Activated CD8-positive, alpha-beta memory T cell treated with anti-CD3 and anti-CD28 coated beads, Interleukin-2, amount 50 U/mL, for 1 hour (primary cell): ENCODE measurements around the gene CLN6.
A peak's percentile ranks its signal among the peaks of the same experiment; 100 is the strongest.

Experiments used
- DNase-seq: peaks from one replicate; pipeline ENCODE4 v3.0.0-alpha.2; 2020; ENCODE audit errors: extremely low read depth

Gene CLN6

GRCh38 chr15:68229386-68230156 is at the start of gene CLN6:
Gene CLN6 (minus strand): TSS chr15:68229728. CDS start chr15:68229584, 144 bp downstream.
- peak; percentile 32 for DNase-seq

DNA sequence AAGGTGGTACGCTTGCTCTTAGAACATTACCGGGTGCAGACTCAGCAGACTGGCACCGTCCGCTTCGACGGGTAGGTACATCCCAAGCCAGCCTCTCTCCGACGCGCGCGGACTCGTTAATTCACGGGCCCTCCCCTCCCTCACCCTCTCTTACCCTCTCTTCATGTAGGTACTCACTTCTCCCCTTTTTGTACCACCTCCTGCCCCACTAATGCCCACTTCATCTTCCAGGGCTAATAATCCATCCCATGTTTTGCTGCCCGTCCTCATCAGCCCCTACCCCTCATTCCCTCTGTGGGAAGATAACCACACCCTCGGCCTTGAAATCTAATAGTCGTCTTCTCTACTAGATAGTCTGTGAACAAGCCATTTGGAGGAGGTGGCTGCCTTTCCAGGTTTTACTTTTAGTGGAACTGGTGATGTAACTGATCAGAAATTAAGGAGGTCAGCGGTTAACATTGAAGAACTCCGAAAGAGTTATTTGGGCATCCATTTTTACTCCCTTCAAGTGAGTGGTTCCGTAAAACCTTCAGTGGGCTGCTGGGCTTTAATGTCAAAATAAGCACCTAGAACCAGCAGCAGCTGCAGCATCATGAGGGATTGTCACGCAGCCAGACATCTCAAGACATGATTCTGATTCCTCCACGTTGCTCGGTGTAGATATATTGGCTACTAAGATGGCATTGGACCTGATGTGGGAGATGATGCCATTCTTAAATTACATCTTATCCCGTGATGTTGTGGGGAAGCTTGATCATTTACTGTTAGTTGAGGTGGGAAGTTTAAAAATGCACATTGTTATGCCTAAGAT is 49.3 kb upstream of the CLN6 start:
- no peak for DNase-seq

DNA sequence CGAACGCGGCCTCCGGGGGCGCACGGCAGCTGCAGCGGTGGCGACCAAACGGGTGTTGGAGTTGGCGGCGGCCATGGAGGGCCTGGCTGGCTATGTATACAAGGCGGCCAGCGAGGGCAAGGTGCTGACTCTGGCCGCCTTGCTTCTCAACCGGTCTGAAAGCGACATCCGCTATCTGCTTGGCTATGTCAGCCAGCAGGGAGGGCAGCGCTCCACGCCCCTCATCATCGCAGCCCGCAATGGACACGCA is 48.7 kb upstream of the CLN6 start:
- DNase-seq: no peak

GRCh38 chr15:68277603-68278344 is 48.2 kb upstream of the CLN6 start, which contains the start of gene FEM1B:
Gene FEM1B (plus strand): TSS chr15:68277745. CDS start chr15:68278418, 673 bp downstream.
- peak; percentile 73 for DNase-seq

DNA sequence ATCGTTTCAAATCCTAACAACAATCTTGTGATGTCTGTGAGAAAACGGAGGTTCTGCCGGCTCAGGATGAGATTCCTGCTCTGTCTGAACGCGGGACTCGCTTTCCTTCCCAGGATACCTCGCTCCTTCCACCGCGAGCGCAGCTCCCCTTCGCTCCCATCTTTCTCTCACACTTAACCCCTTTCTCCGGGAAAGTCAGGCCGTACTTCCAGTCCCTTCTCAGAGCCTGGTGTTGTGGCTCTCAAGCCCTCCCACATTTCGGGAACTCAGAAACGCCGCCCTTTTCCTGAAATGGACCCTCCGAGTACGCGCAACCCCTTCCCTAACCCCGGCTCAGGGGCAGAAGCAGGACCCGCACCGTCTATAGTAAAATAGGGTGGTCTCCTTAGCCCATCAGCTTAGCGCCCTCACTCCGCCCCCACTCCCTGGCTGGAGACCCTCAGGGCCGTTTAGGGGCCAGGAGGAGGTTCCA is 47.6 kb upstream of the CLN6 start:
- no peak for DNase-seq

- no peak for DNase-seq
These were observed 47.1 kb upstream of the CLN6 start for GRCh38 chr15:68276668-68277067.

- no peak for DNase-seq
These were observed 45.7 kb upstream of the CLN6 start for GRCh38 chr15:68275165-68275746.

DNA sequence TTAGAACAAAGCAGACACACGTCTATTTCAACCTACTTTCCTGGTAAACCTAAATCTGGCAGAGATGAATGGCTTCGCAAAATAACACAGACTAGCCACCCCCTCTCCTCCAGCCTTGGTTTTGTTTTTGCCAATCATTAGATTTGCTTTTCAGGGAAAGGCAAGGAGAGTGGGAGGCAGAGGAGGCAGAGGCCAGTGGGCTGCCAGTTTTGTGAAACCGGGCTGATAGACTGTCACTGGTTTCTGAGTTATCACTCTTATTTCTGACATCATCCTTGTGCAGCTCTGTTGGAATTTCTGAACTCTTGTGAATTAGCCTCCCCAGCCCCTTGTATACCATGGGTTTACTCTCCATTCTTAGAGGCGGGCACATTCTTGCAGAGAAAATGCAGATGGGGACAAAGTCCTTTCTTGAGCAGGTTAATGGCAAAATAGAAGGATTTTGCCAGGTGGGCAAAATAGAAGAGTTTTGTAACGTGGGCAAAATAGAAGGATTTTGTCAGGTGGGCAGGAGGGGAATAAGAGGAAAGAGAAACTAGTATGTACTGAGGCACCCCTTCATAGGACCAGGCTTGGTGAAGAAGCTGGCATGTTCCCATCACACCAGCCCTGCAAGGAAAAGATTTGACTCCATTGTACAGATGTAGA is 44.8 kb upstream of the CLN6 start:
- DNase-seq: no peak

DNA sequence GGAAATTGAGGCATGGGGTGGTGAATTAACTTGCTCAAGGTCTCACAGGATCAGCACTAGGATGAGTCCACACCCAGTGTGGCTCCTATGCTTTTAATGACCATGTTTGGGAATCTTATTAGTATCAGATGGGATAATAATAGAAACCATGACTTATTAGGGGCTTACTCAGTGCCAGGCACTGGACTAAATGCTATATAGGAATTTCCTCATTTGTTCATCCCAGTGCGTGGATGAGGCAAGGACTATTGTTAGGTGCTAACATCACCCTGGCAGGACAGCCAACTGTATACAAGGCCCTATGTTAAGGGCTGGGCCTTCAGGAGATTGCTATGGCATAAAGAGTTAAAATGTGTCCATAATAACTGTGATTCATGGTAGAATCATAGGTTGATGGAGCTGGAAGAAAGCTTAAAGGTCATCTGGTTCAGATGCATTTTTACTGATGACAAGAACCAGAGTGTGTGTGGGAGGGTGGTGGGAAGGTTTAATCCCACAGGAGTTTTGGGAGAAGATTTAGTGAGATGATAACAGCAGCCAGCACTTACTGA is 43.3 kb upstream of the CLN6 start:
- DNase-seq: no peak

- no peak for DNase-seq
These were observed 42.4 kb upstream of the CLN6 start for GRCh38 chr15:68271854-68272471.

- no peak for DNase-seq
These were observed 38.9 kb upstream of the CLN6 start for GRCh38 chr15:68268405-68268804.

- DNase-seq: no peak
These were observed 36.1 kb upstream of the CLN6 start for GRCh38 chr15:68265674-68266073.

DNA sequence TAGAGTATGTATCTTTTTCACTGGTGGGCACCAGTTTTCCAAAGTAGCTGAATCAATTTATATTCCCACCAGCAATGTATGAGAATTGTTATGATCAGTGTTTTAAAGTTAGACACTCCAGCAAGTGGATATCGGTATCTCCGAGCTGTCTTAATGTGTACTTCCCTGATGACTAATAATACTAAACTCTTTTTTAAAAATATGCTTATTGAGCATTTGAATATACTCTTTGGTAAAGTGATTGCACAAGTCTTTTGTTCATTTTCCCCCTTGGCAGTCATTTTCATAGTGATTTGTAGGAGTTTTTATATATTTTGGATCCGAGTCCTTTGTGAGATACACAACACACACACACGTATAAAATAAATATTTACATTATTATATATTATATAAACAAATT is 35.6 kb upstream of the CLN6 start:
- DNase-seq: no peak

- no peak for DNase-seq
These were observed 34.8 kb upstream of the CLN6 start for GRCh38 chr15:68264282-68264681.

GRCh38 chr15:68262514-68263356 is 33.2 kb upstream of the CLN6 start:
- DNase-seq: no peak

DNA sequence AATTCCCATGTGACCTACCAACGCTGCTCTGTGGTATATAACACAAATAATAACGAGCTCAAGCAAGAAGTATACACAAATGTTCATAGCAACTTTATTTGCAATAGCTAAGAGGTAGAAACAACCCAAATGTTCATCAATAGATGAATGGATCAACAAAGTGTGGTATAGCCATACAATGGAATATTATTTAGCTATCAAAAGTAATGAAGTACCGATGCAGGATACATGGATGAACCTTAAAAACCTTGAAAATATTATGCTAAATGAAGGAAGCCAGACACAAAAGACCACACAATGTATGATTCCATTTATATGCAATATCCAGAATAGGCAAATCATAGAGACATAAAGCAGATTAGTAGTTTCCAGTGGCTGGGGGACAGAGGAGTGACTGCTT is 32.5 kb upstream of the CLN6 start:
- no peak for DNase-seq

GRCh38 chr15:68261241-68261640 is 31.7 kb upstream of the CLN6 start:
- no peak for DNase-seq

DNA sequence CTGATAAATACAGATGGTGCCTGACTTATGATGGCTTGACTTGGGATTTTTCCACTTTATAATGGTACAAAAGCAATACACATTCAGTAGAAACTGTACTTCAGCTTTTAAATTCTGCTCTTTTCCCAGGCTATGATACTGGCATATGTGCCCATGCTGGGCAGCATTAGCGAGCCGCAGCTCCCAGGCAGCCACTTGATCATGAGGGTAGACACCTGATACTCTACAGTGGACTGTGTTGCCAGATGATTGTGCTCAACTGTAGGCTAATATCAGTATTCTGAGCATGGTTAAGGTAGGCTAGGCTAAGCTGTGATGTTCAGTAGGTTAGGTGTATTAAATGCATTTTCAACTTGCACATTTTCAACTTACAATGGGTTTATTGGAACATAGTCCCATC is 30.4 kb upstream of the CLN6 start:
- no peak for DNase-seq

DNA sequence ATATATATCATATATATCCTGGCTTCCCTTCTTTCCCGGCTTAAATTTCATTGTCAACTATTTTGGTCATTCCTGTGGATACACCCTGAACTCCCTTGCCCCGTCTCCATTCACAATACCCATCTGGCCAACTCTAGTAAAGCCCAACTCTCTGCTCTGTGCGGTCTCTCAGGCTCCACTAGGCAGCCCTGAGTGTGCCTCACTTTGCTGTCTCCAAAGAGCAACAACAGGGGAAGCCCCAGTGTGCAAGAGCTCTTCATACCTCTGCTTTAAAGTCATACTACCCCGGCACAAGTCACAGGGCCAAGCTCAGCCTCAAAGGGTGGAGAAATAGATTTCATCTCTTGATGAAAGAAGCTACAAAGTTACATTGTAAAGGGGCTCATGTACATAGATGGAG is 29.2 kb upstream of the CLN6 start:
- no peak for DNase-seq
